Measurements from ENCODE around the gene RBM19. TPM values are rescaled to one million over a fixed set of nuclear protein-coding genes. Genes with fewer than 3 reads are reported as not detected.

The RBM19 gene
- total and polyA plus RNA-seq, 2 donors (not counting 3 experiments of a cell fraction or from before 2014, with no cell fraction given): 13.2 to 34.4 TPM

- POLR2A ChIA-PET: no interaction called here
- TF ChIP-seq FOS (IDR thresholded peaks at IDR 0.05; ENCODE audit: borderline replicate concordance, insufficient read depth, low read length) (no peak), POLR2A (IDR thresholded peaks at IDR 0.05; ENCODE audit: low read depth, low read length) (no peak), EZH2 (IDR thresholded peaks at IDR 0.05; ENCODE audit: borderline replicate concordance, low read depth, low read length, severe bottlenecking) (no peak), POLR2AphosphoS5 (IDR thresholded peaks at IDR 0.05; ENCODE audit: insufficient read depth, low read depth, low read length) (no peak), CTCF (IDR thresholded peaks at IDR 0.05; ENCODE audit: extremely low read depth in 1 of 2, insufficient read depth in 1 of 2, low read depth in 1 of 2, low read length in 2 of 2) (no peak), MAX (IDR thresholded peaks at IDR 0.05; ENCODE audit: insufficient read depth, insufficient read length) (no peak), MYC (IDR thresholded peaks at IDR 0.05; ENCODE audit: low read depth, low read length) (no peak), JUN (IDR thresholded peaks at IDR 0.05; ENCODE audit: borderline replicate concordance, insufficient read depth, insufficient read length, low read depth) (no peak), GATA2 (IDR thresholded peaks at IDR 0.05; ENCODE audit: insufficient read depth, insufficient read length, low read depth, low read length) (no peak)
- no peak for DNase-seq (ENCODE audit: low read depth, low spot score)
- H3K27ac ChIP-seq (ENCODE audit: insufficient read depth, low read depth, low read length): no peak overlapping the region
- H3K79me2 ChIP-seq (ENCODE audit: control insufficient read depth, insufficient read depth, low read length): no peaks in the 10 kb centered on the region
- dilution Hi-C loops (cut with MboI; ENCODE audit: extremely low pct_ligation_motif_present, low sequenced_read_pairs) (no loop called here), intact Hi-C loops (cut with micrococcal nuclease) (no loop called here)
- no peaks in the 10 kb centered on the region for H3K36me3 ChIP-seq (ENCODE audit: control insufficient read depth in 2 of 2, extremely low read depth in 1 of 2, insufficient read depth in 2 of 2, low read length in 2 of 2)
- H3K27me3 ChIP-seq (ENCODE audit: control insufficient read depth in 2 of 2, insufficient read depth in 2 of 2, low read length in 2 of 2): no peaks in the 10 kb centered on the region
- no peaks in the 10 kb centered on the region for H3K4me1 ChIP-seq (ENCODE audit: control insufficient read depth, extremely low read depth, insufficient read depth, low read length)
- no peaks in the 10 kb centered on the region for H3K9me1 ChIP-seq (replicated peaks; ENCODE audit: control insufficient read depth, extremely low read depth, insufficient read depth, low read length)
- no peak overlapping the region for H3K4me2 ChIP-seq (ENCODE audit: insufficient read depth, low read length)
- H2AFZ ChIP-seq (ENCODE audit: low read depth, low read length): no peak overlapping the region
- H3K4me3 ChIP-seq (replicated peaks in 1 of 3; ENCODE audit: insufficient read depth in 1 of 3, low read depth in 1 of 3, low read length in 3 of 3): no peak overlapping the region
- no peaks in the 10 kb centered on the region for H4K20me1 ChIP-seq (replicated peaks; ENCODE audit: control insufficient read depth, extremely low read depth, insufficient read depth, low read length)
- no peak for FAIRE-seq
- H3K9ac ChIP-seq (replicated peaks; ENCODE audit: extremely low read depth, insufficient read depth, low read length): no peak overlapping the region
- H3K9me3 ChIP-seq (replicated peaks; ENCODE audit: control insufficient read depth, insufficient read depth, low read length): no peaks in the 10 kb centered on the region
- CTCF ChIA-PET: no interaction called here
- BruUV-seq (replicated peaks): no TSS peak
Observed at GRCh38 chr12:113796066-113796827, 169.9 kb downstream of the RBM19 start.

Measured in endothelial cell of umbilical vein (primary cell).